Activated CD4-positive, alpha-beta T cell treated with anti-CD3 and anti-CD28 coated beads, Interleukin-2, amount 50 U/mL, for 16 hours (primary cell): ENCODE data around the gene ZC3HAV1.
A peak's percentile ranks its signal among the peaks of the same experiment; 100 is the strongest.
"Not testable (repeated sequence)": the region's sequence is repeated elsewhere in the genome, so short reads cannot be mapped to it uniquely, and the experiment has no call there.

Experiments used
- DNase-seq: peaks from one replicate; pipeline ENCODE4 v3.0.0-alpha.2; 2020

The ZC3HAV1 gene

GRCh38 chr7:139049111-139049510 is 60.4 kb downstream of the ZC3HAV1 start:
- no peak for DNase-seq

- DNase-seq = peak; percentile 83
These were observed 61.5 kb downstream of the ZC3HAV1 start for GRCh38 chr7:139047970-139048369.

- no peak for DNase-seq
These were observed 63.4 kb downstream of the ZC3HAV1 start for GRCh38 chr7:139046143-139046542.

- peak; percentile 58 for DNase-seq
These were observed 64.4 kb downstream of the ZC3HAV1 start for GRCh38 chr7:139044813-139045794.

- peak; percentile 81 for DNase-seq
These were observed 65.4 kb downstream of the ZC3HAV1 start for GRCh38 chr7:139043823-139044812.

- no peak for DNase-seq
These were observed 68.0 kb downstream of the ZC3HAV1 start for GRCh38 chr7:139041378-139042085.

- DNase-seq = no peak
These were observed 70.8 kb downstream of the ZC3HAV1 start for GRCh38 chr7:139038691-139039090.

- no peak for DNase-seq
These were observed 72.6 kb downstream of the ZC3HAV1 start for GRCh38 chr7:139036901-139037300.

- peak; percentile 77 for DNase-seq
These were observed 73.8 kb downstream of the ZC3HAV1 start, which contains the start of gene ZC3HAV1L for GRCh38 chr7:139035586-139036353. ZC3HAV1L (minus strand) TSS chr7:139036042; CDS start chr7:139036017, 25 bp downstream.

GRCh38 chr7:139034855-139035585 is 74.5 kb downstream of the ZC3HAV1 start:
- peak; percentile 46 for DNase-seq

- DNase-seq = no peak
These were observed 75.2 kb downstream of the ZC3HAV1 start for GRCh38 chr7:139034336-139034735.

- DNase-seq = no peak
These were observed 76.0 kb downstream of the ZC3HAV1 start for GRCh38 chr7:139033346-139034114.

GRCh38 chr7:139032473-139032872 is 77.0 kb downstream of the ZC3HAV1 start:
- DNase-seq = no peak

GRCh38 chr7:139029353-139029752 is 80.2 kb downstream of the ZC3HAV1 start:
- DNase-seq = no peak

- DNase-seq = no peak
These were observed 83.0 kb downstream of the ZC3HAV1 start for GRCh38 chr7:139026551-139026950.

- not testable (repeated sequence) for DNase-seq
These were observed 83.7 kb downstream of the ZC3HAV1 start for GRCh38 chr7:139025861-139026260.

- DNase-seq = no peak
These were observed 86.4 kb downstream of the ZC3HAV1 start for GRCh38 chr7:139023076-139023475.

- no peak for DNase-seq
These were observed 87.2 kb downstream of the ZC3HAV1 start for GRCh38 chr7:139022286-139022685.

GRCh38 chr7:139018910-139019309 is 90.6 kb downstream of the ZC3HAV1 start:
- no peak for DNase-seq

- DNase-seq = peak; percentile 74
These were observed 92.5 kb downstream of the ZC3HAV1 start for GRCh38 chr7:139016931-139017511.
